M059J (cell line): ENCODE data around the gene NCOA1. TPM values are rescaled to one million over a fixed set of nuclear protein-coding genes. Genes with fewer than 3 reads are reported as not detected.
A peak's percentile ranks its signal among the peaks of the same experiment; 100 is the strongest.

Source experiments
- DNase-seq: peaks from one replicate; pipeline ENCODE4 v3.0.0-alpha.2; 2012; ENCODE audit warnings: low read depth
- total RNA-seq: library from RNA; depleted of rRNA; stranded (reverse); fragments of >200 nt; shearing (Covaris generic); gene quantifications from 2 replicates; pipeline ENCODE4 v1.2.3, GENCODE V29; 2014

NCOA1 gene
- total RNA-seq, 1 experiment from 2014 or later: 13.7 TPM

GRCh38 chr2:24691806-24692205 lies 200.8 kb downstream of the NCOA1 start:
- no peak for DNase-seq

GRCh38 chr2:24697792-24698191 lies 206.7 kb downstream of the NCOA1 start:
- DNase-seq: no peak

- peak; percentile 93 for DNase-seq
Observed at GRCh38 chr2:24702800-24703199, 211.7 kb downstream of the NCOA1 start.

- DNase-seq: no peak
Observed at GRCh38 chr2:24704692-24705091, 213.6 kb downstream of the NCOA1 start.

- DNase-seq: no peak
Observed at GRCh38 chr2:24707143-24707542, 216.1 kb downstream of the NCOA1 start.

GRCh38 chr2:24708537-24709152 lies 217.6 kb downstream of the NCOA1 start:
- no peak for DNase-seq

GRCh38 chr2:24710806-24711205 lies 219.8 kb downstream of the NCOA1 start:
- no peak for DNase-seq

- DNase-seq: no peak
Observed at GRCh38 chr2:24711865-24712264, 220.8 kb downstream of the NCOA1 start.

GRCh38 chr2:24712296-24712695 lies 221.2 kb downstream of the NCOA1 start:
- DNase-seq: no peak

GRCh38 chr2:24717263-24717951 lies 226.4 kb downstream of the NCOA1 start:
- DNase-seq: no peak

GRCh38 chr2:24720310-24720709 lies 229.3 kb downstream of the NCOA1 start:
- DNase-seq: no peak

- peak; percentile 83 for DNase-seq
Observed at GRCh38 chr2:24721470-24721869, 230.4 kb downstream of the NCOA1 start.

- DNase-seq: peak; percentile 25
Observed at GRCh38 chr2:24722141-24722790, 231.2 kb downstream of the NCOA1 start.

- DNase-seq: no peak
Observed at GRCh38 chr2:24723191-24723590, 232.1 kb downstream of the NCOA1 start.

- DNase-seq: no peak
Observed at GRCh38 chr2:24723665-24724064, 232.6 kb downstream of the NCOA1 start.

- DNase-seq: no peak
Observed at GRCh38 chr2:24724111-24724775, 233.2 kb downstream of the NCOA1 start.

- no peak for DNase-seq
Observed at GRCh38 chr2:24725956-24726355, 234.9 kb downstream of the NCOA1 start.

GRCh38 chr2:24730481-24730880 lies 239.4 kb downstream of the NCOA1 start:
- peak; percentile 3 for DNase-seq

GRCh38 chr2:24731040-24731439 lies 240.0 kb downstream of the NCOA1 start:
- DNase-seq: no peak

- DNase-seq: peak; percentile 2
Observed at GRCh38 chr2:24731923-24732322, 240.9 kb downstream of the NCOA1 start.

GRCh38 chr2:24734741-24735140 lies 243.7 kb downstream of the NCOA1 start:
- DNase-seq: no peak

GRCh38 chr2:24739354-24740025 lies 248.4 kb downstream of the NCOA1 start:
- DNase-seq: no peak
